HG02798 (cell line): ENCODE data around the gene CTAGE6.
"Not testable (repeated sequence)": the region's sequence is repeated elsewhere in the genome, so short reads cannot be mapped to it uniquely, and the experiment has no call there.

Source experiments
- ATAC-seq: cut with Tn5 transposase; IDR thresholded peaks from one replicate; pipeline ENCODE4 v1.9.1; 2021; ENCODE audit warnings: mild to moderate bottlenecking; ENCODE audit not compliant: unreplicated experiment, poor library complexity

The CTAGE6 gene

GRCh38 chr7:143757596-143757995 lies at the start of gene CTAGE6:
Gene CTAGE6, minus strand, starts transcription at chr7:143757696. Its CDS starts 38 bp downstream, at chr7:143757658.
- ATAC-seq, result not testable (repeated sequence)

GRCh38 chr7:143806664-143807071 lies 49.2 kb upstream of the CTAGE6 start:
- ATAC-seq, result not testable (repeated sequence)

GRCh38 chr7:143797896-143798290 lies 40.4 kb upstream of the CTAGE6 start:
- ATAC-seq, result not testable (repeated sequence)

- not testable (repeated sequence) for ATAC-seq
These were observed 39.8 kb upstream of the CTAGE6 start for GRCh38 chr7:143797119-143797895.

- ATAC-seq, result not testable (repeated sequence)
These were observed 38.2 kb upstream of the CTAGE6 start for GRCh38 chr7:143795653-143796052.

- ATAC-seq, result not testable (repeated sequence)
These were observed 35.1 kb upstream of the CTAGE6 start for GRCh38 chr7:143792633-143793032.

- ATAC-seq, result not testable (repeated sequence)
These were observed 28.1 kb upstream of the CTAGE6 start for GRCh38 chr7:143785415-143786182.

GRCh38 chr7:143779591-143779990 lies 22.1 kb upstream of the CTAGE6 start:
- not testable (repeated sequence) for ATAC-seq

- ATAC-seq, result not testable (repeated sequence)
These were observed 15.4 kb upstream of the CTAGE6 start for GRCh38 chr7:143772738-143773468.

GRCh38 chr7:143767531-143767930 lies 10.0 kb upstream of the CTAGE6 start:
- ATAC-seq, result not testable (repeated sequence)

GRCh38 chr7:143765678-143766077 lies 8.2 kb upstream of the CTAGE6 start:
- not testable (repeated sequence) for ATAC-seq

GRCh38 chr7:143763065-143763464 lies 5.6 kb upstream of the CTAGE6 start:
- not testable (repeated sequence) for ATAC-seq

- not testable (repeated sequence) for ATAC-seq
These were observed 12.2 kb downstream of the CTAGE6 start for GRCh38 chr7:143745340-143745739.

GRCh38 chr7:143737037-143737819 lies 20.3 kb downstream of the CTAGE6 start:
- ATAC-seq, result peak; percentile 69

GRCh38 chr7:143735962-143736361 lies 21.5 kb downstream of the CTAGE6 start:
- no peak for ATAC-seq

- no peak for ATAC-seq
These were observed 23.6 kb downstream of the CTAGE6 start for GRCh38 chr7:143733876-143734275.

GRCh38 chr7:143728333-143728862 lies 29.1 kb downstream of the CTAGE6 start:
- ATAC-seq, result no peak

GRCh38 chr7:143727561-143727960 lies 29.9 kb downstream of the CTAGE6 start:
- peak; percentile 87 for ATAC-seq

- ATAC-seq, result not testable (repeated sequence)
These were observed 31.4 kb downstream of the CTAGE6 start for GRCh38 chr7:143726143-143726542.
